Measurements from ENCODE around the gene SLTM. TPM values are rescaled to one million over a fixed set of nuclear protein-coding genes. Genes with fewer than 3 reads are reported as not detected.
"Not testable (repeated sequence)": the region's sequence is repeated elsewhere in the genome, so short reads cannot be mapped to it uniquely, and the experiment has no call there.

SLTM gene
- polyA plus RNA-seq, 1 of the 3 experiments (the other 2 are of a cell fraction) = 54.3 TPM

GRCh38 chr15:58918239-58918638, 15.2 kb downstream of the SLTM start (continued):
- TF ChIP-seq SMC3 (IDR thresholded peaks at IDR 0.05; ENCODE audit: low read depth, low read length) (no peak), JUND (IDR thresholded peaks at IDR 0.05) (peak; percentile 58; the same call in 1 of the 2 replicates), GATA2 (CRISPR knock-in tag; IDR thresholded peaks at IDR 0.05) (no peak), TCF12 (IDR thresholded peaks at IDR 0.05) (peak; percentile 45), FOSL2 (IDR thresholded peaks at IDR 0.05; ENCODE audit: borderline replicate concordance, low read depth) (peak; percentile 39; the same call in 1 of the 2 replicates), CHD2 (IDR thresholded peaks at IDR 0.05; ENCODE audit: low read length, partially characterized antibody) (no peak), RCOR1 (IDR thresholded peaks at IDR 0.05; ENCODE audit: low read length) (no peak), POLR2AphosphoS5 (IDR thresholded peaks at IDR 0.05; ENCODE audit: low read depth, low read length) (no peak), RFX5 (IDR thresholded peaks at IDR 0.05; ENCODE audit: low read length) (no peak), FOXM1 (IDR thresholded peaks at IDR 0.05; ENCODE audit: low read depth) (no peak)
- TF ChIP-seq, protein P1, sequence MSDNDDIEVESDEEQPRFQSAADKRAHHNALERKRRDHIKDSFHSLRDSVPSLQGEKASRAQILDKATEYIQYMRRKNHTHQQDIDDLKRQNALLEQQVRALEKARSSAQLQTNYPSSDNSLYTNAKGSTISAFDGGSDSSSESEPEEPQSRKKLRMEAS (IDR thresholded peaks at IDR 0.05; ENCODE audit: low read depth) = no peak
- TF ChIP-seq, protein P2, sequence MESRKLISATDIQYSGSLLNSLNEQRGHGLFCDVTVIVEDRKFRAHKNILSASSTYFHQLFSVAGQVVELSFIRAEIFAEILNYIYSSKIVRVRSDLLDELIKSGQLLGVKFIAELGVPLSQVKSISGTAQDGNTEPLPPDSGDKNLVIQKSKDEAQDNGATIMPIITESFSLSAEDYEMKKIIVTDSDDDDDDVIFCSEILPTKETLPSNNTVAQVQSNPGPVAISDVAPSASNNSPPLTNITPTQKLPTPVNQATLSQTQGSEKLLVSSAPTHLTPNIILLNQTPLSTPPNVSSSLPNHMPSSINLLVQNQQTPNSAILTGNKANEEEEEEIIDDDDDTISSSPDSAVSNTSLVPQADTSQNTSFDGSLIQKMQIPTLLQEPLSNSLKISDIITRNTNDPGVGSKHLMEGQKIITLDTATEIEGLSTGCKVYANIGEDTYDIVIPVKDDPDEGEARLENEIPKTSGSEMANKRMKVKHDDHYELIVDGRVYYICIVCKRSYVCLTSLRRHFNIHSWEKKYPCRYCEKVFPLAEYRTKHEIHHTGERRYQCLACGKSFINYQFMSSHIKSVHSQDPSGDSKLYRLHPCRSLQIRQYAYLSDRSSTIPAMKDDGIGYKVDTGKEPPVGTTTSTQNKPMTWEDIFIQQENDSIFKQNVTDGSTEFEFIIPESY (IDR thresholded peaks at IDR 0.05; ENCODE audit: borderline replicate concordance, low read depth) = no peak

DNA sequence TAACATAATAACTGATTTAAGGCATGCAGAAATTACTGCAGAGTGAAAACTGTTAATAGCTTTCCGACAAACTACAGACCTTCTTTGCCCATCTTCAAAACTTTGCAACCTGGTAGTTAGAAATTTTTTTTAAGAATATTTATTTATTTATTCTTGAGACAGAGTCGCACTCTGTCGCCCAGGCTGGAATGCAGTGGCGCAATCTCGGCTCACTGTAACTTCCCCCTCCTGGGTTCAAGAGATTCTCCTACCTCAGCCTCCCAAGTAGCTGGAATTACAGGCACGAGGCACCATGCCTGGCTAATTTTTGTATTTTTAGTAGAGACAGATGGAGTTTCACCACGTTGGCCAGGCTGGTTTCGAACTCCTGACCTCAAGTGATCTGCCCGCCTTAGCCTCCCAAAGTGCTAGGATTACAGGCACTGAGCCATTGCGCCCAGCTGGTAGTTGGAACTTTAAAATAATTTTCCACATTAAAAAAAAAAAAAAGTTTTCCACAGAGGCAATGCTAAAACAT, 15.8 kb downstream of the SLTM start:
- Histone ChIP-seq H3K27ac (ENCODE audit: low read depth in 2 of 2, low read length in 1 of 2) (peak overlapping the region in 1 of 2 experiments; percentile 65; a peak in 2 of 4 replicates), H3K4me2 (peak overlapping the region; percentile 44), H3F3A (replicated peaks; ENCODE audit: insufficient read depth) (peaks cover 15% of the 10 kb centered on the region), H3K36me3 (replicated peaks in 1 of 2; ENCODE audit: control insufficient read depth in 1 of 2, insufficient read depth in 2 of 2, low read length in 1 of 2) (peaks cover 31 to 52% of the 10 kb centered on the region in 2 experiments), H3K9ac (peak overlapping the region; percentile 32; the same call in 1 of the 2 replicates), H3K4me1 (ENCODE audit: control insufficient read depth in 1 of 2, insufficient read depth in 2 of 2, low read depth in 1 of 2, low read length in 1 of 2) (peaks cover 0 to 13% of the 10 kb centered on the region in 2 experiments; a peak in 1 of 4 replicates), H3K79me2 (ENCODE audit: insufficient read depth) (peaks cover 94% of the 10 kb centered on the region)
- H3K4me3 ChIP-seq (ENCODE audit: low read depth in 2 of 2, low read length in 1 of 2); H3K9me2 ChIP-seq; H3K27me3 ChIP-seq (ENCODE audit: insufficient read depth); DNase-seq; H2AFZ ChIP-seq (ENCODE audit: low read depth); POLR2A ChIA-PET; H3K9me3 ChIP-seq; H4K20me1 ChIP-seq (ENCODE audit: insufficient read depth): not testable (repeated sequence)
- 91% methylated on average over 10 of the region's 10 CpGs for WGBS (ENCODE audit: low lambda C conversion rate)
- CTCF ChIA-PET = interaction anchor here (1.0 kb wide), 1 partner anchor 10 kb away, joined by 3 read pairs; no protein-coding TSS in a partner anchor

DNA sequence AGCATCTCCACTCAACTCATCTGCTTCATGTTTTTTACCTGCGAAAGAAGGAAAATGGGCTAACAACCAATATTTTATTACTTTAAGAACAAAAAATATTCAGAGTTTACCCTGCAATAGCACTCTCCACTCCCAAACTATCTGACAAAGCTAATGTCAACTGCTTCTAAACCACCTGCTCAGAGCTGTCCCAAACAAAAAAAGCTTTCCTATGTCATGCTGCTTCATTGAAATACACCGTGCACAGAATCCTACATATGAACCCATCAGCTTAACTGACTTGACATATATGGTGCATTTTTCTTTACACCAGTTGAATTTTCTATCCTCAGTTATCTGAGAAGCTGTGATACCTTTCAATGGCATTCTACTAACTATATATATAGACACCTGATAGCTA, 16.5 kb downstream of the SLTM start:
- Histone ChIP-seq H3K27me3 (ENCODE audit: insufficient read depth) (no peaks in the 10 kb centered on the region), H3K9ac (no peak overlapping the region), H3K27ac (ENCODE audit: low read depth in 2 of 2, low read length in 1 of 2) (no peak overlapping the region), H3K79me2 (ENCODE audit: insufficient read depth) (peaks cover 96% of the 10 kb centered on the region), H3K4me2 (no peak overlapping the region), H4K20me1 (ENCODE audit: insufficient read depth) (no peaks in the 10 kb centered on the region; the same call in 1 of the 2 replicates), H3K9me3 (no peaks in the 10 kb centered on the region), H3F3A (replicated peaks; ENCODE audit: insufficient read depth) (peaks cover 15% of the 10 kb centered on the region), H2AFZ (ENCODE audit: low read depth) (no peak overlapping the region), H3K4me3 (ENCODE audit: low read depth in 2 of 2, low read length in 1 of 2) (no peak overlapping the region), H3K4me1 (ENCODE audit: control insufficient read depth in 1 of 2, insufficient read depth in 2 of 2, low read depth in 1 of 2, low read length in 1 of 2) (peaks cover 0 to 13% of the 10 kb centered on the region in 2 experiments; a peak in 1 of 4 replicates), H3K36me3 (replicated peaks in 1 of 2; ENCODE audit: control insufficient read depth in 1 of 2, insufficient read depth in 2 of 2, low read length in 1 of 2) (peaks cover 37 to 57% of the 10 kb centered on the region in 2 experiments), H3K9me2 (no peaks in the 10 kb centered on the region)
- 100% methylated on average over 2 of the region's 2 CpGs for WGBS (ENCODE audit: low lambda C conversion rate)
- DNase-seq = no peak
- POLR2A ChIA-PET = no interaction called here
- CTCF ChIA-PET = interaction anchor here (1.1 kb wide), 1 partner anchor 212 kb away, joined by 3 read pairs; no protein-coding TSS in a partner anchor
- no peak for TF ChIP-seq RFX5 (IDR thresholded peaks at IDR 0.05; ENCODE audit: low read length)
- no peak for TF ChIP-seq SMC3 (IDR thresholded peaks at IDR 0.05; ENCODE audit: low read depth, low read length)
- TF ChIP-seq, protein P3, sequence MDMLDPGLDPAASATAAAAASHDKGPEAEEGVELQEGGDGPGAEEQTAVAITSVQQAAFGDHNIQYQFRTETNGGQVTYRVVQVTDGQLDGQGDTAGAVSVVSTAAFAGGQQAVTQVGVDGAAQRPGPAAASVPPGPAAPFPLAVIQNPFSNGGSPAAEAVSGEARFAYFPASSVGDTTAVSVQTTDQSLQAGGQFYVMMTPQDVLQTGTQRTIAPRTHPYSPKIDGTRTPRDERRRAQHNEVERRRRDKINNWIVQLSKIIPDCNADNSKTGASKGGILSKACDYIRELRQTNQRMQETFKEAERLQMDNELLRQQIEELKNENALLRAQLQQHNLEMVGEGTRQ (IDR thresholded peaks at IDR 0.05; ENCODE audit: borderline replicate concordance, low read depth, low read length) = no peak
- no peak for TF ChIP-seq GABPA (IDR thresholded peaks at IDR 0.05; ENCODE audit: low read depth)
- TF ChIP-seq, protein P4, sequence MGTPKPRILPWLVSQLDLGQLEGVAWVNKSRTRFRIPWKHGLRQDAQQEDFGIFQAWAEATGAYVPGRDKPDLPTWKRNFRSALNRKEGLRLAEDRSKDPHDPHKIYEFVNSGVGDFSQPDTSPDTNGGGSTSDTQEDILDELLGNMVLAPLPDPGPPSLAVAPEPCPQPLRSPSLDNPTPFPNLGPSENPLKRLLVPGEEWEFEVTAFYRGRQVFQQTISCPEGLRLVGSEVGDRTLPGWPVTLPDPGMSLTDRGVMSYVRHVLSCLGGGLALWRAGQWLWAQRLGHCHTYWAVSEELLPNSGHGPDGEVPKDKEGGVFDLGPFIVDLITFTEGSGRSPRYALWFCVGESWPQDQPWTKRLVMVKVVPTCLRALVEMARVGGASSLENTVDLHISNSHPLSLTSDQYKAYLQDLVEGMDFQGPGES (IDR thresholded peaks at IDR 0.05; ENCODE audit: low read depth, low read length) = no peak
- TF ChIP-seq, protein P2 (IDR thresholded peaks at IDR 0.05; ENCODE audit: borderline replicate concordance, low read depth) = no peak
- no peak for TF ChIP-seq NRF1 (IDR thresholded peaks at IDR 0.05; ENCODE audit: low read depth, low read length)
- TF ChIP-seq RAD21 (IDR thresholded peaks at IDR 0.05; ENCODE audit: low read length) = no peak
- no peak for TF ChIP-seq ELF1 (IDR thresholded peaks at IDR 0.05)
- no peak for TF ChIP-seq JUND (IDR thresholded peaks at IDR 0.05)
